H9 (cell line): ENCODE results near the gene ARHGAP15. TPM values are rescaled to one million over a fixed set of nuclear protein-coding genes. Genes with fewer than 3 reads are reported as not detected.

ENCODE experiments used
- DNase-seq: peaks from one replicate; pipeline ENCODE4 v3.0.0-alpha.2; 2017
- H2AFZ ChIP-seq: one replicate; pipeline ENCODE4 v1.6.1; 2013; ENCODE audit warnings: mild to moderate bottlenecking, low read length, control low read depth, moderate library complexity
- H2AK5ac ChIP-seq: 2 replicates; pipeline ENCODE4 v1.6.1; 2013; ENCODE audit warnings: low read length, control low read depth, mixed read lengths; ENCODE audit not compliant: insufficient read length
- H2BK120ac ChIP-seq: one replicate; pipeline ENCODE4 v1.6.1; 2013; ENCODE audit warnings: low read depth, mild to moderate bottlenecking, low read length, control low read depth, inconsistent platforms; ENCODE audit not compliant: poor library complexity, severe bottlenecking
- H2BK12ac ChIP-seq: 2 replicates; pipeline ENCODE4 v1.6.1; 2013; ENCODE audit warnings: low read length, control low read depth, mixed read lengths, low read depth; ENCODE audit not compliant: insufficient read length
- H2BK15ac ChIP-seq: 2 replicates; pipeline ENCODE4 v1.6.1; 2013; ENCODE audit warnings: low read depth, low read length, control low read depth
- H2BK20ac ChIP-seq: one replicate; pipeline ENCODE4 v1.6.1; 2013; ENCODE audit warnings: low read depth, mild to moderate bottlenecking, low read length, control low read depth, inconsistent platforms; ENCODE audit not compliant: poor library complexity, severe bottlenecking
- H2BK5ac ChIP-seq: 2 replicates; pipeline ENCODE4 v1.6.1; 2013; ENCODE audit warnings: low read length, control low read depth, mixed read lengths; ENCODE audit not compliant: insufficient read length
- H3K14ac ChIP-seq: 2 replicates; pipeline ENCODE4 v1.6.1; 2013; ENCODE audit warnings: low read length, control low read depth; ENCODE audit not compliant: insufficient read depth
- H3K18ac ChIP-seq: 2 replicates; pipeline ENCODE4 v1.6.1; 2013; ENCODE audit warnings: low read depth, mild to moderate bottlenecking, mixed read lengths, low read length, control low read depth; ENCODE audit not compliant: insufficient read length
- H3K23ac ChIP-seq: 2 replicates; pipeline ENCODE4 v1.6.1; 2013; ENCODE audit warnings: low read length, control low read depth, mixed read lengths, low read depth; ENCODE audit not compliant: insufficient read length
- H3K23me2 ChIP-seq: 2 replicates; pipeline ENCODE4 v1.6.1; 2013; ENCODE audit warnings: low read depth, mild to moderate bottlenecking, mixed read lengths, low read length, control low read depth; ENCODE audit not compliant: insufficient read length, poor library complexity, severe bottlenecking
- H3K27ac ChIP-seq: 2 replicates; pipeline ENCODE4 v1.5.1; 2013; ENCODE audit warnings: low read length, control low read depth, mixed read lengths, low read depth; ENCODE audit not compliant: insufficient read length
- H3K27me3 ChIP-seq: 2 replicates; pipeline ENCODE4 v1.6.1; 2013; ENCODE audit warnings: low read length, control low read depth, inconsistent platforms; ENCODE audit not compliant: insufficient read depth
- H3K4ac ChIP-seq: 2 replicates; pipeline ENCODE4 v1.6.1; 2013; ENCODE audit warnings: low read depth, mild to moderate bottlenecking, control low read depth, inconsistent platforms, low read length, moderate library complexity
- H3K4me1 ChIP-seq: 2 replicates; pipeline ENCODE4 v1.6.1; 2013; ENCODE audit warnings: low read length, control low read depth, inconsistent platforms; ENCODE audit not compliant: insufficient read depth
- H3K4me2 ChIP-seq: 2 replicates; pipeline ENCODE4 v1.6.1; 2013; ENCODE audit warnings: low read length, control low read depth, mixed read lengths; ENCODE audit not compliant: insufficient read length, insufficient read depth
- H3K56ac ChIP-seq: 2 replicates; pipeline ENCODE4 v1.6.1; 2013; ENCODE audit warnings: low read depth, mild to moderate bottlenecking, mixed read lengths, low read length, control low read depth; ENCODE audit not compliant: insufficient read length
- H3K79me1 ChIP-seq: 2 replicates; pipeline ENCODE4 v1.6.1; 2013; ENCODE audit warnings: low read depth, mild to moderate bottlenecking, moderate library complexity, low read length, control low read depth, inconsistent platforms; ENCODE audit not compliant: insufficient read depth, poor library complexity, severe bottlenecking
- H3K79me2 ChIP-seq: 2 replicates; pipeline ENCODE4 v1.6.1; 2013; ENCODE audit warnings: low read length, control low read depth, inconsistent platforms; ENCODE audit not compliant: insufficient read depth
- H3K9ac ChIP-seq: 2 replicates; pipeline ENCODE4 v1.6.1; 2013; ENCODE audit warnings: low read length, control low read depth, mixed read lengths; ENCODE audit not compliant: insufficient read length; ENCODE audit errors: extremely low read depth
- H3K9me3 ChIP-seq: one replicate; pipeline ENCODE4 v1.6.1; 2013; ENCODE audit warnings: low read depth, low read length, inconsistent platforms; ENCODE audit not compliant: control insufficient read depth
- H3T11ph ChIP-seq: one replicate; pipeline ENCODE4 v1.6.1; 2013; ENCODE audit warnings: mild to moderate bottlenecking, low read length, control low read depth, inconsistent platforms
- H4K20me1 ChIP-seq: one replicate; pipeline ENCODE4 v1.6.1; 2013; ENCODE audit not compliant: control insufficient read depth, insufficient read length, insufficient read depth
- H4K5ac ChIP-seq: 2 replicates; pipeline ENCODE4 v1.6.1; 2013; ENCODE audit warnings: low read depth, mild to moderate bottlenecking, mixed read lengths, low read length, control low read depth; ENCODE audit not compliant: insufficient read length
- H4K8ac ChIP-seq: replicated peaks from 2 replicates; pipeline ENCODE4 v1.6.1; 2013; ENCODE audit warnings: low read length, control low read depth, mixed read lengths, low read depth; ENCODE audit not compliant: insufficient read length
- H4K91ac ChIP-seq: 2 replicates; pipeline ENCODE4 v1.6.1; 2013; ENCODE audit warnings: low read depth, mild to moderate bottlenecking, moderate library complexity, mixed read lengths, low read length, control low read depth; ENCODE audit not compliant: insufficient read length
- H3K27ac Mint-ChIP-seq, 3 experiments: 2 replicates in 2 of 3; 3 replicates in 1 of 3; pipeline ENCODE4 v1.8.0; 2020 to 2021; ENCODE audit warnings: mixed read lengths in 3 of 3, mild to moderate bottlenecking in 1 of 3, moderate library complexity in 1 of 3
- H3K27me3 Mint-ChIP-seq: 2 replicates; pipeline ENCODE4 v1.8.0; 2021; ENCODE audit warnings: low read depth, mild to moderate bottlenecking, moderate library complexity, mixed read lengths
- H3K36me3 Mint-ChIP-seq, 3 experiments: 2 replicates in 2 of 3; 3 replicates in 1 of 3; pipeline ENCODE4 v1.8.0; 2020 to 2021; ENCODE audit warnings: low read depth in 3 of 3, mixed read lengths in 3 of 3; ENCODE audit not compliant: insufficient read depth in 1 of 3
- H3K4me1 Mint-ChIP-seq, 2 experiments: 2 replicates each; pipeline ENCODE4 v1.8.0; 2020; ENCODE audit warnings: mixed read lengths in 2 of 2
- H3K4me3 Mint-ChIP-seq, 2 experiments: 2 replicates in 1 of 2; 3 replicates in 1 of 2; pipeline ENCODE4 v1.8.0; 2020 to 2021; ENCODE audit warnings: mild to moderate bottlenecking in 2 of 2, mixed read lengths in 2 of 2, moderate library complexity in 1 of 2
- H3K9me3 Mint-ChIP-seq, 2 experiments: 2 replicates in 1 of 2; 3 replicates in 1 of 2; pipeline ENCODE4 v1.8.0; 2020; ENCODE audit warnings: mild to moderate bottlenecking in 2 of 2, mixed read lengths in 2 of 2, moderate library complexity in 1 of 2
- CTCF ChIP-seq: fragments of 200-600 bp; sonication (generic); conservative IDR thresholded peaks from 3 replicates; pipeline ENCODE4 v1.8.0; 2021; ENCODE audit warnings: antibody characterized with exemption, mild to moderate bottlenecking
- WGBS: extraction: QIAGEN DNeasy Blood & Tissue Kit; methylation state at CpG from one replicate; pipeline ENCODE4 v1.1.7; 2013; ENCODE audit warnings: missing lambda C conversion rate, low lambda C conversion rate, mixed read lengths; ENCODE audit not compliant: insufficient read length; ENCODE audit errors: extremely low coverage; 5-methylcytosine and 5-hydroxymethylcytosine counted together
- total RNA-seq: library from RNA; stranded (reverse); gene quantifications from 2 replicates; pipeline ENCODE4 v1.2.1, GENCODE V29; 2021

ARHGAP15 gene
- total RNA-seq, 1 experiment from 2014 or later = not detected

DNA sequence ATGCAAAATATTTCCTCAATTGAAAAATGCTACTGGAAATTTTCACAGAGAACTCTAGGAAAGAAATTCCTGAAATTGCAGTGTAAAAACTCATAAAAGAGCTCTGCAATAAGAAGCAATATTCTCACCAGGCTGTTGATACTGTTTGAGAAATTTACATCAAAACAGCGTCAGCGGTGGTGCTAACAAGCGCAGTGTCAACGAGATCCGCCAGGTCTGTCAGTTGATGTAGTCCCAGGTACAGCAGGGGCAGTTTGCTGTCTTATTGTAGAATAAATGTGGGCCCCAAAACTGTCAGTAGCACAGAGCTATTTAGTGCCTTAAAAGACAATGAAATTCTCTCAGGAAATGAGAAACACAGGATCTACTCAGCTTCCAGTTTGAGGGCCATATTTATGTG is 611.2 kb downstream of the ARHGAP15 start:
- H3K4me1 Mint-ChIP-seq = peaks cover 14 to 19% of the 10 kb centered on the region in 2 experiments
- Histone ChIP-seq H2BK5ac (no peak overlapping the region), H2AK5ac (no peak overlapping the region), H3K14ac (no peak overlapping the region), H4K91ac (no peak overlapping the region), H2BK15ac (no peak overlapping the region), H3K56ac (no peak overlapping the region), H3K27me3 (no peaks in the 10 kb centered on the region), H4K8ac (no peak overlapping the region), H2BK20ac (no peak overlapping the region), H4K5ac (no peak overlapping the region), H4K20me1 (no peaks in the 10 kb centered on the region), H3K27ac (no peak overlapping the region), H3K4me2 (no peak overlapping the region), H2BK120ac (no peak overlapping the region), H2BK12ac (no peak overlapping the region), H3K4ac (no peak overlapping the region), H3K9me3 (no peaks in the 10 kb centered on the region), H2AFZ (no peak overlapping the region), H3K4me1 (no peaks in the 10 kb centered on the region; the same call in 1 of the 2 replicates), H3K18ac (no peak overlapping the region), H3K79me1 (no peaks in the 10 kb centered on the region), H3K23me2 (no peaks in the 10 kb centered on the region), H3T11ph (no peak overlapping the region), H3K23ac (no peak overlapping the region), H3K9ac (no peak overlapping the region), H3K79me2 (no peaks in the 10 kb centered on the region)
- no peaks in the 10 kb centered on the region for H3K27me3 Mint-ChIP-seq
- no peak overlapping the region for H3K27ac Mint-ChIP-seq
- H3K9me3 Mint-ChIP-seq = no peaks in the 10 kb centered on the region
- no peaks in the 10 kb centered on the region for H3K36me3 Mint-ChIP-seq
- no CpG with 5 or more reads among the region's 5 CpGs for WGBS
- DNase-seq = no peak
- TF ChIP-seq CTCF = no peak
- H3K4me3 Mint-ChIP-seq = no peak overlapping the region
